Measurements from ENCODE around the gene CLIP2.

- TF ChIP-seq CTCF (IDR thresholded peaks at IDR 0.05) (no peak), POLR2A (IDR thresholded peaks at IDR 0.05; ENCODE audit: low read depth) (no peak), EP300 (IDR thresholded peaks at IDR 0.05) (no peak)
Observed at GRCh38 chr7:74403521-74404387, 114.5 kb downstream of the CLIP2 start.

Data from esophagus muscularis mucosa (tissue), 4 donors.